22Rv1 (cell line): Measurements from ENCODE around the gene PPP1R15B.

Source experiments
- ZFX ChIP-seq: fragments of 450-650 bp; IDR thresholded peaks from 2 replicates; pipeline ENCODE4 v1.6.1; 2017; ENCODE audit warnings: antibody characterized with exemption, borderline replicate concordance
- TF ChIP-seq, protein P1 (sequence below): fragments of 450-650 bp; IDR thresholded peaks from 2 replicates; pipeline ENCODE4 v1.5.1; 2017; ENCODE audit warnings: mild to moderate bottlenecking

DNA sequence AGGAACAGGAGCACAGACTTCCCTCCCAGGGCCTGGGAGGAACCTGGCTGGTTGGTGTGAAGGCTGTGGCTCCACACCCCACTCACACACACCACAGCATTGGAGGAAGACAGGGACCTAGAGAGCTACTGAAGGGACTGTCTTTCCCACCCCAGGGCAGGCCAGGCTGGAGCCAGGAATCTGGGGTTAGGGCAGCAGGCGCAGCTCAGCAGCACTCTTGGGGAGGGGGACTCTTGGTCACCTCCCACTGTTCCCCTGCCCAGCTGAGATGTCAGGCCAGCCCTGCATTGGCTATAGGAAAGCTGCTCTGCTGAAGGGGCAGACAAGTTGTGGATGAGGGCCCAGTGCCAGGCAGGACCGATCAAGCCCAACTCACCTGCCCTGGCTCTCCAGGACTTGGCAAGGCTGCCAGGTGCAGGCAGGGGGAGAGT is 50.3 kb downstream of the PPP1R15B start:
- TF ChIP-seq, protein P1, sequence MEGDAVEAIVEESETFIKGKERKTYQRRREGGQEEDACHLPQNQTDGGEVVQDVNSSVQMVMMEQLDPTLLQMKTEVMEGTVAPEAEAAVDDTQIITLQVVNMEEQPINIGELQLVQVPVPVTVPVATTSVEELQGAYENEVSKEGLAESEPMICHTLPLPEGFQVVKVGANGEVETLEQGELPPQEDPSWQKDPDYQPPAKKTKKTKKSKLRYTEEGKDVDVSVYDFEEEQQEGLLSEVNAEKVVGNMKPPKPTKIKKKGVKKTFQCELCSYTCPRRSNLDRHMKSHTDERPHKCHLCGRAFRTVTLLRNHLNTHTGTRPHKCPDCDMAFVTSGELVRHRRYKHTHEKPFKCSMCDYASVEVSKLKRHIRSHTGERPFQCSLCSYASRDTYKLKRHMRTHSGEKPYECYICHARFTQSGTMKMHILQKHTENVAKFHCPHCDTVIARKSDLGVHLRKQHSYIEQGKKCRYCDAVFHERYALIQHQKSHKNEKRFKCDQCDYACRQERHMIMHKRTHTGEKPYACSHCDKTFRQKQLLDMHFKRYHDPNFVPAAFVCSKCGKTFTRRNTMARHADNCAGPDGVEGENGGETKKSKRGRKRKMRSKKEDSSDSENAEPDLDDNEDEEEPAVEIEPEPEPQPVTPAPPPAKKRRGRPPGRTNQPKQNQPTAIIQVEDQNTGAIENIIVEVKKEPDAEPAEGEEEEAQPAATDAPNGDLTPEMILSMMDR: no peak
- no peak for TF ChIP-seq ZFX
